ENCODE measurements around the gene DPM2.

DPM2 gene

GRCh38 chr9:127959841-127960409 lies 22.3 kb upstream of the DPM2 start:
- TF ChIP-seq CTCF (conservative IDR thresholded peaks at IDR 0.05; ENCODE audit: low read depth, low read length) = no peak
- DNase-seq (ENCODE audit: low read depth) = no peak
- no peak overlapping the region for H3K4me3 ChIP-seq (ENCODE audit: low read length)

GRCh38 chr9:127959398-127959797 lies 21.7 kb upstream of the DPM2 start:
- H3K4me3 ChIP-seq (ENCODE audit: low read length) = no peak overlapping the region
- TF ChIP-seq CTCF (conservative IDR thresholded peaks at IDR 0.05; ENCODE audit: low read depth, low read length) = no peak
- DNase-seq (ENCODE audit: low read depth) = no peak

GRCh38 chr9:127958728-127959127 lies 21.1 kb upstream of the DPM2 start:
- TF ChIP-seq CTCF (conservative IDR thresholded peaks at IDR 0.05; ENCODE audit: low read depth, low read length) = no peak
- no peak overlapping the region for H3K4me3 ChIP-seq (ENCODE audit: low read length)
- DNase-seq (ENCODE audit: low read depth) = no peak

- no peak for DNase-seq (ENCODE audit: low read depth)
- no peak overlapping the region for H3K4me3 ChIP-seq (ENCODE audit: low read length)
- peak; percentile 25 for TF ChIP-seq CTCF (conservative IDR thresholded peaks at IDR 0.05; ENCODE audit: low read depth, low read length)
These were observed 17.8 kb upstream of the DPM2 start for GRCh38 chr9:127955294-127956015.

- DNase-seq (ENCODE audit: low read depth) = no peak
- TF ChIP-seq CTCF (conservative IDR thresholded peaks at IDR 0.05; ENCODE audit: low read depth, low read length) = no peak
- H3K4me3 ChIP-seq (ENCODE audit: low read length) = no peak overlapping the region
These were observed 17.2 kb upstream of the DPM2 start for GRCh38 chr9:127954831-127955293.

- no peak for TF ChIP-seq CTCF (conservative IDR thresholded peaks at IDR 0.05; ENCODE audit: low read depth, low read length)
- no peak overlapping the region for H3K4me3 ChIP-seq (ENCODE audit: low read length)
- no peak for DNase-seq (ENCODE audit: low read depth)
These were observed 16.3 kb upstream of the DPM2 start for GRCh38 chr9:127953768-127954505.

Data from retinal pigment epithelial cell (primary cell).